GM19239 (cell line): ENCODE data around the gene PNMA8A.
A peak's percentile ranks its signal among the peaks of the same experiment; 100 is the strongest.

Experiments used
- DNase-seq: peaks from one replicate; pipeline ENCODE4 v3.0.0; 2011; ENCODE audit warnings: low spot score; ENCODE audit not compliant: insufficient read length
- FAIRE-seq: peaks from 2 replicates; lab custom pipeline; 2011; peaks lifted over from hg19 to GRCh38; lab: Jason Lieb, UNC

The PNMA8A gene

DNA sequence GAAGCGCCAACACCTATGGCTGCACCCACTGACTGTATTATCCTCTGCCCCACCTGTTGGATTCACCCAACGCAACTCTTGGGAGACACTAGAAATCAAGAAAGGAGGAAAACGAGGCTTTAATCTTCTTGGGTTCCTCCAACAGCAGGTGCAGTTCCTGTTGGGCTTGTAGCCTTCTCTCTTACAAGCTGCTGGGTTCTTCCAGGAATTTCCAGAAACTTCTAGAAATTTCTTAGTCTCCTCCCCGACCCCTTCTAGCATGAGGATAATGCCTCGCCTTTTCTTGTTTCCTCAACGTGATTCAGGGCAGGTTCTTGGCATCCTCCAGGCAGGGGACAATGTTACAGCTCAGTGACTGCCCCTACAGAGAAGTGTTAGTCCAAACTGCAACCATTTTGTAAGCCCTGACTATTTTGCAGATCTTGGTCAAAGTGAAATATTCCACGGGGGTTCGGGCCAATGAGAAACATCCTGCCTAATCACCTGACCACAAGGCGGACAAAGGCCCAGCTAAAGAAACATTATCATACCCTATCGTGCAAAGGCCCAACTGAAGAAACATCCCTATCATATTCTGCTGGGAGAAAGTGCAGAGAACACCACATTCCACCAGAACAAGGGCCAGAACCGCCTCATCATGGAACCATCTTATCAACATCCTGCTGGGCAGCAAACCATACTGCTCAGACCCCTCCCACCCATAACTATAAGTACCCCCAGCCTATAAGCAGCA lies 614 bp upstream of the PNMA8A start:
- DNase-seq (no peak), FAIRE-seq (no peak)

DNA sequence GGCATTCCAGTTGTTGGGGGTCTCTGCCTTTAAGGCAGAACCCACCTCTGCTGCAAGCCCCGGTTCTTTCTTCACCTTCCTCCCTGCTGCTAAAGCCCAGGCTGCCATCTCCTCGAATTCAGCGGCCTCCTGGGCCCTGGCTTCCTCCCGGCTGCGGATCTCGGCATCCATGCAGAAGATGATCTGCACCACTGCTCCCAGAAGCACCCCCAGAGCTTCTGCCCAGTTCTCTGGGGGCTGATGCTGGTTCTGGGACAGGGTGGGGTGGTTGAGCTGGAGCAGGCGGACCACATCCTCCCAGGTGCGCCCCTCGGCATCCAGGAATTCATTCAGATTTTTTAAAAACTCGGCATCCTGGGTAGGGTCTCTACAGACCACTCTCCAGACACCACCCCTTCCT lies 987 bp downstream of the PNMA8A start:
- DNase-seq, result no peak
- no peak for FAIRE-seq

DNA sequence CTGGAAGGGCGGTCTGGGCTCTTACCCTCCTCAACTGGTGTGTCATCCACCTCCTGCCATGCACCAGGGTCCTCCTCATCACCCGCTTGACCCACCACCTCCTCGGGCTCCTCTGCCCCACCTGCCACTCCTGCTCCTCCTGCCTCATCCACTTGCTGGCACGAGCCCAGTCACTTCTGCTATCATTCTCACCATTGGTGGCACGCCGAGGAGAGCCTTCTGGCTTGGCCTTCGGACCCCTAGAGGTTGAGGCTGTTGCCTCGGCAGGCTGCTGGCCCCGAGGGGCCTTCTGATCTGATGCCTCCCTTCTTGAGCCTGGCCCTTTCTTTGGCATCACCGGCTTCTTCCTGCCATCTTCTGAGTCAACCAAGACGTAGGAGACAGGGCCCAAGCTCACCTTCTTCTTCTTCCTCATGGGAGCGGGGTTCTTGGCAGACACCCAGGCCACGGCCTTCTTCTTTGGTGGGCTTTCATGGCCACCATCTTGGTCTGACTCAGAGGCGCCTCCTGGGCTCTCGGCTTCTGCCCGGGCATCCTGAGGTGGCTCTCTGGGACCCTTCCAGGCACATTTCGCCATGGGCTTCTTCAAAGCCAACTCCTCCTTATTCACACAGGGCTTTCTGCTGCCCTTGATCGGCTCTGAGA lies 1.7 kb downstream of the PNMA8A start:
- no peak for FAIRE-seq
- DNase-seq, result no peak

DNA sequence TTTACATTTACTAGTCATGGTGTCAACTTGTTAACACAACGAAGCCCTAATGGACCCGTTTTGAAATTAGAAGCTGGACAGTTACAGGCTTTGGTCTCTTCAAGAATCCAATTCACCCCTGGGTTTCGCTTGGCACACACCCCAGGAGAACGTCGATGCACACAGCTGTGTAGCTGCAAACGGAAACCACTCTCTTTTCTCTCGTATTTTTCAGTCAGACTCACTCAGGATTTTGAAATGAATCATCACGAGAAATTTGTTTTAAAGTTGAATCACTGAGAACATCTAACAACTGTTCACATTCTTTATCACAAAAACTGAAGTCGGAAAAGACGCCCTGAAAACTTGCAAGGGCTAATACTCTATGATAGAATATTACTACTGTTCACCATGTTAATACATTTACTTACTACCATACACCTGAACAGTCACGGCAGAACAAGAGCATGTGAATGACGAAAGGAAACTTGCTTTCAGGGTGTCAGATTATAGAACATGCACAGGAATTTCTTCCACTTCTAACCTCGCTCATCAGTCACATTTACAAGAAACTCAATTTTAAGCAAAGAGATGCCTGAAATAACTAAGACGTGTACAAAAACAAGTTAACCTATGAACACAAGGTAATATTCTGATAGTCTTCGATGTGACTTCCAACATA lies 4.7 kb downstream of the PNMA8A start:
- FAIRE-seq (peak; percentile 87), DNase-seq (no peak)

DNA sequence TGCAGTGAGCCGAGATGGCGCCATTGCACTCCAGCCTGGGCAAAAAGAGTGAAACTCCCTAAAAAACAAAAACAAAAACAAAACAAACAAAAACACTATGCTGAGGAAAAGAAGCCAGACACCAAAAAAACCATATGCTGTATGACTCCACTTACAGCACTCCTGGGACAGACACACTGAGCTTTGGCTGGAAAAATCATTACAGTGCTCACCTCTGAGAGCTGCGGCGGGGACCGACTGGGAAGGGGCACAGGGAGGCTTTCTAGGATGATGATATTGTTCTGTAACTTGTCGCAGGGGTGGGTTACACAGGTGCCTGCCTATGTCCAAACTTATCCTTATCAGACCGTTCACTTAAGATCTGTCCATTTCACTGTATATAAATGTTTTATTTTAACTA lies 7.8 kb downstream of the PNMA8A start:
- FAIRE-seq (no peak), DNase-seq (no peak)

DNA sequence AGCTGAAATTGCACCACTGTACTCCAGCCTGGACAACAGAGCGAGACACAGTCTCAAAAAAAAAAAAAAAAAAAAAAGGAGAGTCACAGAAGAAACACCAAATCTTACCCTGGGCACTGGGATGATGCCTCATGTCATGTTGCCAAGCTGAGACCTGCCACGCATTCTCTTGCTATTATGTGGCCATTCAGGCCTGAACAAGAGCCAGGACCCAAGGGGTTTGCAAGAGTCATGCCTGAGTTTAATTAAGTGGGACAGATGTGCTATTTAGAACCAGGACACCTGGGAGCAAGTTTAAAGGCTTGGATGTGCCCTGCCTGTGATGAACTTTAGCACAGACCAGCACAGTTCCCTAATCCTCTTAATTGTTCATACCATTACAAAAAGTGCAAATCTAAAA lies 9.8 kb downstream of the PNMA8A start:
- DNase-seq (no peak), FAIRE-seq (no peak)

DNA sequence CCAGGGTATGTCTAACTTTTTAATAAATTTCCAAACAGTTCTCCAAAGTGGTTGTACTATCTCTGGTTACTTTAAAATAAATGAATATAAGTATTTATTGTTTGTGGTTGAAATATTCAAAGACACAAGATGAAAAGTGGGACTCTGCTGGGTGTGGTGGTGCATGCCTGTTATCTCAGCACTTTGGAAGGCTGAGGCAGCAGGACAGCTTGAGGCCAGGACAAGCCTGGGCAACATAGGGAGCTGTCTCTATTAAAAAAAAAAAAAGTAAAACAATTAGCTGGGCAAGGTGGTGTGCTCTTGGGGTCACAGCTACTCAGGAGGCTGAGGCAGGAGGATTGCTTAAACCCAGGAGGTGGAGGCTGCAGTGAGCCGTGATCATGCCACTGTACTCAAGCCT lies 10.4 kb downstream of the PNMA8A start:
- FAIRE-seq (no peak), DNase-seq (no peak)

DNA sequence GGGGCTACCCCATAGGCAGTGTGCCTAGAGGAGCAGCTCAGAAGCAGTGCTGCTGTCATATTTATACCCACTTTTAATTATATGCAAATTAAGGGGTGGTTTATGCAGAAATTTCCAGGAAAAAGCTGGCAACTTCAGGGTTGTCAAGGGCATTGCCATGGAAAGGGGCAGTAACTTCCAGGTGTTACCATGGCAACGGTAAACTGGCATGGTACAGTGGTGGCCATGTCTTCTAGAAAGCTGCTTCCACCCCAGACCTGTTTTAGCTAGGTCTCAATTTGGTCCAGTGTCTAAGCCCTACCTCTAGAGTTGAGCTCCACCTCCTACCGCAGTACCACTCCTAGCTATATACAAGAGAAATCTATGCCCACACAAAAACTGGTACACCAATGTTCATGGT lies 11.3 kb downstream of the PNMA8A start:
- FAIRE-seq (no peak), DNase-seq (no peak)

DNA sequence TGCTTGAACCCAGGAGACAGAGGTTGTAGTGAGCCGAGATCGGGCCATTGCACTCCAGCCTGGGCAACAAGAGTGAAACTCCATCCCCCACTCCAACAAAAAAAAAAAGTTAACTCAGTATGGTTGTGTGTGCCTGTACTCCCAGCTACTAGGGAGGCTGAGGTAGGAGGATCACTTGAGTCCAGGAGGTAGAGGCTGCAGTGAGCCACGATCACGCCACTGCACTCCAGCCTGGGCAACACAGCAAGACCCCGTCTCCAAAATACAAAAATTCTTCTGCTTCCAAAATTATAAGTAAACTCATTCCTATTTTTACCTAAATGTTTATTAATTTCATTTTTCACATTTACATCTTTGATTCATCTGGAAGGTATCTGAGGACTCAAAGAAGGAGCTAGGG lies 14.4 kb downstream of the PNMA8A start:
- DNase-seq (no peak), FAIRE-seq (no peak)

DNA sequence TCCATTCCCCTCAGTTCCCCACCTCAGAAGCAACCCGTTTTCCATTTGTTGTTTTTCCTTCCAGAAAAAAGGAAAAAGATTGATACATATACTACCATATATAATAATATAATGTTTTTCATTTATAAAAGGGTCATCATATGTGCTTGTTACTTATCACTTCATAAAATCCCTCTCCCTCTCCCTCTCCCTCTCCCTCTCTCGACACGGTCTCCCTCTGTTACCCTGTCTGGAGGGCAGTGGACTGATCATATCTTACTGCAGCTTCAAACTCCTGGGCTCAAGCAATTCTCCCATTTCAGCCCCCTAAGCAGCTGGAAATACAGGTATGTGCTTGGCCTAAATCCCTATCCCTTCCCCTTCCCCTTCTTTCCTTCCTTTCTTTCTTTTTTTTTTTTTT lies 17.1 kb downstream of the PNMA8A start:
- DNase-seq, result no peak
- no peak for FAIRE-seq

DNA sequence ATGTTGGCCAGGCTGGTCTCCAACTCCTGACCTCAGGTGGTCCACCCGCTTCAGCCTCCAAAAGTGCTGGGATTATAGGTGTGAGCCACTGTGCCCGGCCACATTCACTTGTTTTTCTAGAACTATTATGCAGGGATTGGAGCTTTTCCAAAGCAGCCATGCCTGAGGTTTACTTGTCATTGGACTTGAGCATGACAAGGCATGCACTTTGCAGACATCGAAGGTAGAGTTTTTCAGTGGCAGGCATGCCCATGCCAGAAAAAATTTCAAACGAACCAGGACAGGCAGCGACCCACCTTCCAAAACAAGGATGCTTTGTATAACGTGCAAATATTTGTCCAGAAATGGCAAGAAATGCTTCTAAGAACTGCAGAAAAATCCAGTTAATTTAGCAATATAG lies 17.7 kb downstream of the PNMA8A start:
- no peak for DNase-seq
- no peak for FAIRE-seq

DNA sequence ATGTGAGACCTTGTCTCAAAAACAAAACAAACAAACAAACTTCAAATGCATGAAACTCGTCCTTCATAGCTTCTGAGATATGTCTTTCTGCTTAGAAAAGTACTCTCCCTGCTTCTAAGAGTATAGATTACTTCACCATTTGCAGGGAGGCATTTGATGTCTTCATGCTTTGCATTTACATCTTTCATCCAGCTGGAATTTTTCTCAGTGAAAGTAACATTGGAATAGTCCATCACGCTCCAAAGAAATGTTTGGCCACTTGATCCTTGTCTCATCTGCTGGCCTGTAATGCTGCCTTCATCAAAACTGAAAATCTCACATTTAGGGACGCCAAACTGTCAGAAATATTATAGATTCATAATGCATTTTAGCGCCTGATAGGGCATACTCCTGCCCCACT lies 19.2 kb downstream of the PNMA8A start:
- FAIRE-seq (no peak), DNase-seq (no peak)

DNA sequence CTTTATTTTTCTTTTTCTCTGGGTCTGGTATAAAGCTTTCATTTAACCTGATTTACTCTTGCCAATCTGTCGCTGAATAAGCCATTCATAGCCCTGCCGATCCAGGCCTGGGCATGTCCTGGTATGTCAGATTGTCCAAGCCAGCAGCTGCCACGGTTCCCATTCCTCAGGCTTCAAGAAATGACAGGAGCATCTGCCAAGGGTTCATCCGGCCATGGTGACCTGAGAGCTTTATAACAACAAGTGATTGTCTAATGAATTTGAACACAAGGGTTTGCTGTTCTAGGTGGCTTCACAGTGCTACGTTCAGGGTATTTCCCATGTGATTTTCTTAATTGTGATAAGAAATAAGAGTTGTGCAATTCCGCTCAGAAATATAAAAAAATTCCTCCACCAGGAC lies 20.0 kb downstream of the PNMA8A start:
- DNase-seq (no peak), FAIRE-seq (no peak)

DNA sequence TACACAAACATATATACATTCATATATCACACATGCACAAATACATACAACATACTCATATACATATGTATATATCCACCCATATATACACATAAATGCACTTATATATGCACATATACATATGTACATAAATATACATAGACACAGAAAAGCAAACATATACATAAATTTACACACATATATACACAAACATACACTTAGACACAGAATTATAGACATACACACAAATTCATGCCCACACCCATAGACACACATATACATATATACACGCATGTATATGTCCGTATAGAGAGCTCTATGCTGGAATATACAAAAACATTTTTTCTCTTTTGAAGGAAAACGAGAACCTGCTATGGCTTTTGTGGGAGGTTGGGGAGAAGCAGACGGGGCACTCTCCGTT lies 20.6 kb downstream of the PNMA8A start:
- DNase-seq, result no peak
- FAIRE-seq, result no peak

DNA sequence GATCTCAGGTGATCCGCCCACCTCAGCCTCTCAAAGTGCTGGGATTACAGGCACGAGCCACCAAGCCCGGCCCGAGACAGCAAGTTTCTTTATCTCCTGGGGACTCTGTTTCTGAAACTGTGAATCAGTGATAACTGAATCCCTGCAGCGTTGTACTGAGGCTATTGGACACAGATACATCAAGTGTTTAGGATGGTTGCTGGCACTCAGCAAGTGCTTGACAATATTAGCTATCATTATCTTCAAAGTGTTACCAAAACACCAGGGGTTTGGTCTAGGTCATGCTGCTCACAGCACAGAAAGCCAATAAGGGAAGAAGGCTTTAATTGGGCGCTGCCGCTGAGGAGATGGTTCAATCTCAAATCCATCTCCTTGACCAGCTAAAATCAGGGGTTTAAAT lies 22.1 kb downstream of the PNMA8A start:
- no peak for DNase-seq
- no peak for FAIRE-seq

DNA sequence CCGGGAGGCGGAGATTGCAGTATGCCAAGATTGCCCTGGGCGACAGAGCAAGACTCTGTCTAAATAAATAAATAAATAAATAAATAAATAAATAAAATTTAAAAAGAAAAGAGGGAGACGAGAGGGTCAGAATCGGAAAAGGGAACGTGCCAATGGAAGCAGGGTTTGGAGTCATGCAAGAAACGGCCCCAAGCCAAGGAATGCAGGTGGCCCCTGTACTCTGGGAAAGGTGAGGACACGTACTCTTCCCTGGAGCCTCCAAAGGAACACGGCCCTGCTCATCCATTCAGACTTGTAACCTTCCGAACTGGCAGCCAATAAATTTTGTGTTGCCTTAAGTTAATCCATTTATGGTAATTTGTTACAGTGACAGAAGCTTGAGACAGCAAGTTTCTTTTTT lies 22.8 kb downstream of the PNMA8A start:
- DNase-seq, result no peak
- no peak for FAIRE-seq

DNA sequence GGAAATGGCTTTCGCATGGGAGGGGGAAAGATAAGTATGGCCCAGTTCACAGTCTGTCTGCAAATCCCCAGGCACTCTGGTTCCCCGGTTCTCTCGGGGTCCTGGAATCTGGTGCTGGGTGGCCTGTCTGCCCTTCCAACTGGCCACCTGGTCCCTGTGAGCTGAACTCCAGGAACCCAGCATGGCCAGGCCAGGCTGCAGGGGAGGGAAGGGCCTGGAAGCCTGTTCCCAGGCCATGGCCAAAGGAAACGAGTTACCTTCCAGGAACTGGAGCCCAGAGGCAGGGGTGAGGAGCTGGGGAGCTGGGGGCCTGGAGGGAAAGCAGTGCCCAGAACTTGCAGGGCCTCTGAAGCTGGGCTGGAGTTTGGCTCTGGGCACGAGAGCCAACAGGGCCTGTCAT lies 23.5 kb downstream of the PNMA8A start:
- DNase-seq (no peak), FAIRE-seq (no peak)

DNA sequence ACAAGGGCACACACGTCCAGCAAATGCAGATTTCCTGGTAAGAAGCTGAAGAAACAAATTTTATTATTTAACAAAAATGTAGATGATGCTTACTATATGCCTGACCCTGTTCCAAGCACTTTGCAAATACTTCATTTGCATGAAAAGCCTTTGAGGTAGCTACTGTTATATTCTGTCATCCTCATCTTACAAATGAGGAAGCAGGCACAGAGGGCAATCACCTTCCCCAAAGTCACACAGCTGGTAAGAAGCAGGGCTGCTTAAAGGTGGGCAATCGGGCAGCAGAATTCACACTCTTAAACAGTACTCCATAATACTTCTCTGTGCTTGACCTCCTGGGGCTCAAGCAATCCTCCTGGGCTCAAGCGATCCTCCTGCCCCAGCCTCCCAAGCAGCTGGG lies 24.4 kb downstream of the PNMA8A start:
- FAIRE-seq (no peak), DNase-seq (no peak)

DNA sequence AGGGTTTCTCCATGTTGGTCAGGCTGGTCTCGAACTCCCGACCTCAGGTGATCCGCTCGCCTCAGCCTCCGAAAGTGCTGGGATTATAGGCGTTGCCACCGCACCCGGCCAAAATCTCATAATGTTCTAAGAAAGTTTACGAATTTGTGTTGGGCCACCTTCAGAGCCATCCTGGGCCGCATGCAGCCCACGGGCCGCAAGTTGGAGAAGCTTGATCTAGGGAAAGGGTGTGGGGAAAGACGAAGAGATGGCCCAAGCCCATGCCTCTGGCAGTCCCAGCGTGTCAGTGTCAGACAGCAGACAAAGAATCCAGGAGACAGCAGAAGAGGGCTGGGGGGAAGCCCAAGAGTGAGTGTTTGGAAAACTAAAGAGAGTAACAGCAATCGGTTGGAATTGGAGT lies 25.3 kb downstream of the PNMA8A start:
- FAIRE-seq (no peak), DNase-seq (no peak)

DNA sequence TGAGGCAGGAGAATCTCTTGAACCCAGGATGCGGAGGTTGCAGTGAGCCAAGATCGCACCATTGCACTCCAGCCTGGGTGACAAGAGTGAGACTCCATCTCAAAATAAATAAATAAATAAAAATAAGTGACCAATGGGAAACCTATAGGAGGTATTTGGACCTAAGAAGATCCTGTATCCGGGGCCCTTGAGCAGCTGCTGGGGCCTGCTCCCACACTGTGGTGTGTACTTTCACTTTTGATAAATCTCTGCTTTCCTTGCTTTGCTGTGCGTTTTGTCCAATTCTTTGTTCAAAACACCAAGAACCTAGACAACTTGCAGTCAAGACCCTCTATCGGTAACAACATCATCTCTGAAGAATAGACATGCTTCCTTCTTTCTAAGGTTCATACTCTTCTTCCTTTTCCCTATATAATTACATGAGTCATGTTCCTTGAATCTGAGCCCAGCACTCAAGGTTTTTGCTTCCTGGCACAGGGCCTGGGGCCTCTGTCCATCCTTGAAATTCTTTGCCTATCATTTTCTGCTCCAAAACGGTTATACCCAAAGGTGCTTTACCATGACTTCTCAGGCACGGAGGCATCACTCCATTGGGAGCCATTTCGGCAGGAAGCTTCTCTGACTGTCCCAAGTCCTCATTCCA lies 28.4 kb downstream of the PNMA8A start:
- FAIRE-seq, result no peak
- no peak for DNase-seq

DNA sequence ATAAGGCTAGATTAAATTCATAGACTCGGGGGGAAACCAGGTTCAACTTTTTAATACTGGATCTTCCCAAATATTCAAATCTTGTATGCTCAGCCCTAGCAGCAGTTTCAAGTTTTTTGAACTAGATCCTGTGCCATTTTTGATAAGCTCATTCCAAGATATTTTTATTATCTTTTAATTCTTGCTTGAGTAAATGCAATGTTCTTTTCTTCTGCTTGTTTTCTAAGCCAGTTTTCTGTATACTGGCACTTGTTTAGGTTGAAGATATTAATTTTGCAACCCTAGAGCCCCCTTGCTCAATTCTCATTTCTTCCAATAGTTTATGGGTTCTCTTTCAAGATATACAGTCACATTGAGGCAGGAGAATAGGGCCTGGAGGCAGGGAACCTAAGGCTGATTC lies 29.5 kb downstream of the PNMA8A start:
- DNase-seq (no peak), FAIRE-seq (no peak)
